GM19455 (cell line): ENCODE results near the gene VENTX.

ENCODE experiments used
- ATAC-seq: cut with Tn5 transposase; IDR thresholded peaks from one replicate; pipeline ENCODE4 v1.9.1; 2021; ENCODE audit not compliant: unreplicated experiment

Gene VENTX

DNA sequence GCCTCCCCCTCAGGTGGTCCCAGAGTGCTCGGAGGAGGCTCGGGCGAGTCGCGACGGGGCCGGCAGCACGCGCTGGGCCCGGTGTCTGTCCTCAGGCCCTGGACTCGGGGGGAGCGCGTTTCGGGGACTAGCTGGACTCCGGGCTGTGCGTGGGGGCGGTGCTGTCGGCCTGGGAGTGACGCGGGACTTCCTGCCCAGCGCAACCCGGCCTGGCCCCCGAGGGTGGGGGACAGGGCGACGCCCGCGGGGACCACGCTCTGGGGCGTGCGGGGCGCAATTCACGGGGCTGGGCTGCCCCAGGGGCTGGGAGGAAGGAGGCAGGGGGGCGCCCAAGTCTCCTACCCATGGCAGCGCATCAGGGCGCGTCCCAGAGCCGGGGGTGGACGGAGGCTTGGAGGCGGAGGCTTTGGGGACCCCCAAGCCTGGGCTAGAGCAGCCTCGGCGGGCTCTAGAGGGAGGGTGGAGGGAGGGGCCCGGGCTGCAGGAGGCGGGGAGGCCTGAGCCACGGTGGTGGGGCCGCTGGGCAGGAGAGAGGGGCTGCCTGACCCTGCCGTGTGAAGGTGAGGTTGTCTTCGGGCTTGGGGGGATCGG is 2.3 kb upstream of the VENTX start:
- ATAC-seq: no peak

DNA sequence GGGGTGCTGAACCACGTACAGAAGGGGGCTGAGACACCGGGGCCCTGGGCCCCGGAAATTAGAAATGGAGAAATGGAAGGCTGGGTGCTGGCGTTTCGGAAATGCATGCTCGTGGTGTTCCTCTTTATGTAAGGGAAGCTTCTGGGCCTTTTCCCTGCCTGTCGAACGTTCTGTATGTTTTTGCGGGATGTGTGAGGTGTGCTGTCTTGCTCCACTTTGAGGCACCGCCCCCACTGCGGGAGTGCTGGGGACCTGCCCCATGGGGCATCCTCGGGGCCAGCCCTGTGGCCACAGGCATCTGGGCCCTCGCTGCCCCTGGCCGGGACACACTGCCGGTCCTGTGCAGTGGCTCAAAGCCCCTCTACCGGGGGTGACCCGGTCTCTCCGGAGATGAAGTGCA is 1.7 kb upstream of the VENTX start:
- ATAC-seq: no peak

DNA sequence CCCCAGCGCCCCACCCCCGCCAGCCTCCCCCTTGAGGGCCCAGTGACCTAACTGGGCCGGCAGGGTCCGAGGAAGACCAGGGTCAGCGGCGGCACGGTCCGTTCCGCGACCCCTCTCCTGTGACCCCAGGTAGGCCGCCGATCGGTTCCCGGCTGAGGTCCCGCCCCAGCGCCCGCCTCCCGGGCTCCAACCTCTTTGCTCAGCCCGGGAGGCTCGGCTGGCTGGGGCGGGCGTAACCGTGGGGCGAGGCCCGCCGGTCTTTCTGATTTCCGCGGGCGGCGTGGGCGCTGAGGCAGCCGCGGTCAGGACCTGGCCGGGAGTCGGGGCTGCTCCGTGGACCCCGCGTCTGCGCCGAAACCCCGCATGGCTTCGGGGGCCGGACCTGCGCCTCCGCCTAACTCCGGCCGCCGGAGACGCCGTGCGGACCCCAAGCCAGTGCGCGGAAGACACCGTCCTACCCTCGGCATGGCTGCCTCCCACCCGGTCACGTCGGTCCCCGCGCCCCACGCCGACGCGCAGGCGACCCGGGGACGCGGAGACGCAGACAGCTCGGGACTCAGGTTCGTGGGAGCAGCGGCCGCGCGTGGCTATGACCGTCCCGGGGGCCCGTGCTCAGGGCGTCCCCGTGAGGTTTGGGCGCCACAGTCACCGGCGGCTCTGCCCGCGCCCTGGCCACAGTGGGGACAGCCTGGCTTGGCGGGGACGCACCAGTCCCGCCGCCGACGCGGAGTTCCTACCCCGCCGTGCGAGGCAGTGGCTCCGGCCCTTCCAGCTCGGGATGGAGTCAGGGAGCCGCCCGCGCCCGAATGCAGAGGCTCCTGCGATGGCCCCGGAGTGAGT is 1.0 kb upstream of the VENTX start:
- ATAC-seq: no peak

DNA sequence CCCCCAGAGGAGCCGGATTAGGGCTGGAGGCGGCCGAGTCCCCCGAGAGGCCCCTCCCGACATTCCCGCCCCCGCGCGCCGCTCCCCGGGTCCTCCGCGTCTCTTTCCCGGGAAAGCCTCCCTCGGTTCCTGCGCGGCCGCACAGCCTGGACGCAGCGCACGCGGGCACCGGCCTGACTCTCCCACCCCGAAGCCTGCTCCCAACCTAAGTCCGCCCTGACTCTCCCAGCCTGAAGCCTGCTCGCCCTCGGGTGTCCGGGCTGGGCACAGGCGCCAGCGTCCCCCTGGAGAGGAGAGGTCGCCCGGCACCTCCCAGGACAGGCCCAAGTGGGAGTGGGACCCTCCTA is 441 bp upstream of the VENTX start:
- ATAC-seq: no peak

DNA sequence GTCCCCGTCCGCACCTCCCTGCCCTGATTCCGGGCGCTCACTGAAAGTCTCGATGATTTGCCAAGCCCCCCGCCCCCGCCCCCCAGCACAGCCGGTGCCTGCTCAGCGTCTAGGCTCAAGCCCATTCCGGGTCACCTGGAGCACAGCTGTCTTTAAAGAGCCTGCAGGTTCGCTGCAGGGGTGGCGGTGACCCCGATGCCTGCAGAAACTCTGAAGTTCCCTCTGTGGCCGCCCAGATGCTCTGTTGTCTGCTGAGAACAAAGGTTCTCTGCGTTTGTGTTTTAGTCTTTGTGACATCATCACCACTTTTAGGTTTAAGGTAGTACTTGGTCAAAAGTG is 780 bp downstream of the VENTX start:
- ATAC-seq: no peak

DNA sequence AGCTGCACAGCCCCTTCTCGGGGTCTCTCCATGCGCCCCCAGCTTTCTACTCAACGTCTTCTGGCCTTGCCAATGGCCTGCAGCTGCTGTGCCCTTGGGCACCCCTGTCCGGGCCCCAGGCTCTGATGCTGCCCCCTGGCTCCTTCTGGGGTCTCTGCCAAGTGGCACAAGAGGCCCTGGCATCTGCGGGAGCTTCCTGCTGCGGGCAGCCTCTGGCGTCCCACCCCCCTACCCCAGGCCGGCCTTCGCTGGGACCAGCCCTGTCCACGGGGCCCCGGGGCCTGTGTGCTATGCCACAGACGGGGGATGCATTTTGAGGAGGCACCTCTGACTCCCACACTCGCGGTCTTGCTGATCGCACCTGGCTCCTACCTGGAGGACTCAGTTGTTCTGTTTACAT is 2.3 kb downstream of the VENTX start:
- ATAC-seq: no peak

DNA sequence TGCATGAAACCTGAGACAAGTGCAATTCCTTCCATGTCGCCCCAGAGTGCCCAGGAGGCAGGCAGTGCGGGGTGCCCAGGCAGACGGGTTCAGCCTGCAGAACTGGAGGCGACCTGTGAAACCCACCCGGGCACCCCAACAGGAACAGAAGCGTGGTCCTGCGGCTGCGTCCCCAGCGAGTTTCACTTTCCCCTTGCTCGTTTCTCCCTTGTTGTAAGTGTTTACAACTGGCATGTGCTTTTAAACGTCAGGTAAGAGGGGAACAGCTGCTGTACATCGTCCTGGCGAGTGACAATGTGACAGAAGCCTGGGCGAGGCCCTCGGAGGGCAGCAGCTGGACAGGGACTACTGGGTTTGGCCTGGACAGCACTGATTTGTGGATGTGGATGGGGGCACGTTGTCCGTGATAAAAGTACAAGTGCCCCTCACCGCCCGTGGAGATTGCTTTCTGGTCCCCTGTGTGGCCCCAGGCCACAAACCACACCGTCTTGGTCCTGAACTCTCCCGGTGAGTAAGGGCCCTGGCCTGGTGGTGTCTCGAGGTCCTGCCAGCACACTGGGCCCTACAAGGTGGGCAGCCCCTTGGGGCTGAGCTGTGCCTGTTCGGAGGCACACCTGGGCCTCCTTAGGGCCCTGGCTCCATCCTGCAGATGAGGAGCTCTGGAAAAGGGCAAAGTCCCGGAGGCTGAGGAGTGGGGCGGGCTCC is 4.0 kb downstream of the VENTX start:
- ATAC-seq: peak; percentile 72

DNA sequence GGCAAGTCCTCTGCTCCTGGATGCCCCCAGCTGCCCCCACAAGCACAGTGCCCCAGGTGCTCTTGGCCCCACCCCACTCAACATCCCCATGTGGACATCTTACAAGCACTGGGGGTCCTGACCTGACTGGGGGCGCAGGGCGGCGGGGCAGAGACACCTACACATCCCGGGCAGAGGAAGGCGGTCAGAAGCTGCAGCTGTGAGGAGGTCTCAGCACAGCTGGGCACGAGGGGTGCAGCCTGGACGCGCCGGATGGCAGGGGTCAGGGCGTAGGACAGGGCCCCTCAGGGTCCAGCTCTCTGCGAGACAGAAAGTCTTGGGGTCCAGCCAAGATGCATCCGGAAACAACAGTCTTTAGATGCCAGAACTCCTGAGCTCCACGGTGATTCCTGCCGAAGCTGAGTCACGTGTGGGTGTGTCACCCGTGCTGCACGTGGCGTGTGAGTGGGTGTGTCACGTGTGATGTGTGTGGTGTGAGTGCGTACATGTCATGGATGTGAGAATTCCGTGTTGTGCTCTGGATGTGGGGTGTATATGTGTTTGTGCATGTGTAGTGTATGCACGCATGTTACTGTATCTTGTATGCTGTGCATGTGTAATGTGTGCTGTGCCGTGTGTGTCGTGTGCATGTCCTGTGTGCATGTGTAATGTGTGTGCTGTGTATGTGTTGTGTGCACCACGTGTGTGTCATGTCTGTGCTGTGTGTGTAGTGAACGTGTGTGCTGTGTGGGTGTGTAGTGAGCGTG is 5.1 kb downstream of the VENTX start:
- ATAC-seq: no peak

DNA sequence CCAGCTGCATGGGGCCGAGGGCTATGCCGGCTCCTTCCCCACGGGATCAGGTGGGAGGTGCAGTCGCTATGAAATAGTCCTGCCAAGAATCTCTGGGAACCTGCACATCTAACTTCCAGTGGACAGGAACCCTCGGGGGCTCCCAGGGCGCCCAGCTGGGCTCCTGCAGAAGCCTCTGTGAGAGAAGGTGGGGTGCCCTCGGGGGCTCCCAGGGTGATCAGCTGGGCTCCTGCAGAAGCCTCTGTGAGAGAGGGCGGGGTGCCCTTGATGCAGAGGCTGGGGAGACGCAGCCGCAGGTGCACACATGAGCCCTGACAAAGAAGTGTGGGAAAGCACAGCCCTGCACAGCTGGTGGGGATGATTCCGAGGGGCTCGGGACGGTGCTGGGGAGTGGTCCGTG is 5.9 kb downstream of the VENTX start:
- no peak for ATAC-seq

DNA sequence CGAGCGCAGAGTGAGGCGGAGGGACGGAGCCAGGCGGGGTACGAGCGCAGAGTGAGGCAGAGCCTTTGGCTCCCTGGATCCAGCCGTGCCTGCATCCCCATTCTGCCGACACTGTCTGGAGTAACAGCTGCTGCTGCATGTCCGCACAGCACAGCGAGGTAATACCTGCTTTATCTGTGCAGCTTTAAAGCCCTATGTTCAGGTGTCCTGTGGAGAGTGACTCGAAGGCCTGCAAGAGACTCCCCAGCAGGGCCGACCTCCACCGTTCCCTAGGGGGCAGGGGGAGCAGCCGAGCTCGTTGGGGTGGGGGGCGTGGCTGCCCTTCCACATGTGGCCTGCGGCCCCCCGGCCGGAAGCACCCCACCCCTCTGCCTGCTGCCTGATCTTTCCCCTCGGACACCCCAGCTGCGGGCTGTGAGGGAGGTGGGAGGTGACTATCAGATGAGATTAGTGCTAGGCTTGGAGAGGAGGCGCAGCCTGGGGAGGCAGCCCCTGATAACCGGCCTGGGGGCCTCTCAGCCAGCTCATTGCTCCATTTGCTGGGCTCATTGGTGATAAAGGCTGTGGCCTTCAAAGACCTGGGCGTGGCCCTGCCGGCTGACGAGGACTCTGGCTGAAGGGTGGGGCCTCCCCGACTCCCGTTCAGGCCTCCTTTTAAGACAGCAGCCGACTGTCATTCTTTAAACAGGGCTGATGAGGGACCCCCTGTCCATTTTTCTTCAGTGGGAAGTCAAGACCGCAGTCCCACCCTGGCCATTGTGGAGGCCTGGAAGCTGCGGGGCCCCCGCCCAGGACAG is 8.0 kb downstream of the VENTX start:
- ATAC-seq: no peak

DNA sequence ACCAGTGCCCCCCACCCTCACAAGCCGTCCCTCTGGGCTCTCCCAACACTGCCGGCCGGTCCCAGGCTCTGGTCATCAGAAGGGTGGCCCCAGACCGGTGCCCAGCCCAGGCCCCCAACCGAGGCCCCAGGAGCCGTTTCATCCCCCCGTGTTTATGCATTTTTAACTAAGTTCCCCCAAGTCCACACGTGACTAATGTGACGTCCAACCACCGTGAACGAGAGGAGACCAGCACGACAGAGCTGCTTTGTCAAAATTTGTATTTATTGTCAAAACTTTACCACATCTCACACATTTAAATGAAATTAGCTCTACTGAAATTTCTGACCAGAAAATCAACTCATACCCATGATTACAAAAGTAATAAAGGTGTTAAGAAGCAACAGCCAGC is 8.6 kb downstream of the VENTX start:
- ATAC-seq: no peak

DNA sequence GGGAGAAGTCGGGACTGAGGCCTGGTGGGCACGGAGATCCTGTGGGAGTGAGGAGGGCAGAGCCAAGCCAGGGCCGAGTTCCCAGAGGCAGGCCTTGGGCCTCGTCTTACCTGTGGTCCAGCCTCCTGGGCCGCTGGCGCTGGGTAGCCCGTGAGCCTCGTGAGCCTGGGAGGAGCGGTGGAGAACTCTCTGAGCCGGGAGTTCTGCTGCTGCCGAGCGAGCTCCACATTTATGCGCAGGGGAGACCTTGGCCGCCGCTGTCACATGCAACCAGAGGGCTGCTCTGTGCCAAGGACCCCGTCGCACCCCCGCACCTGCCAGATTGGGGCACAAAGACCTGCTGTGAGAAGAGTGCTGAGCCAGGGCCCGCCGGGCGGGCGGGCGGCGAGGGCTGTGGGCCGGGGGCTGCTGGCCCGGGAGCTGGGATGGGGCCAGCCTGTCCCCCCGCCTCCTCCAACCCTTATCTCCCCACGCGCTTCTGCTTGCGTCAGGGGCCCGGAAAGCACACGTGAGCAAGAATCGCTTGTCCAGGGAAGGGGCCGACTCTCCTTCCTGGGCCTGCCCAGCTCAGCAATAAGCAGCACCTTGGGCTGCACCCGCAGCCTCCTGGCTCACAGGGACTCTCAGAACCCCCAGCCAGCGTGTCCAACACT is 10.2 kb downstream of the VENTX start:
- ATAC-seq: no peak

DNA sequence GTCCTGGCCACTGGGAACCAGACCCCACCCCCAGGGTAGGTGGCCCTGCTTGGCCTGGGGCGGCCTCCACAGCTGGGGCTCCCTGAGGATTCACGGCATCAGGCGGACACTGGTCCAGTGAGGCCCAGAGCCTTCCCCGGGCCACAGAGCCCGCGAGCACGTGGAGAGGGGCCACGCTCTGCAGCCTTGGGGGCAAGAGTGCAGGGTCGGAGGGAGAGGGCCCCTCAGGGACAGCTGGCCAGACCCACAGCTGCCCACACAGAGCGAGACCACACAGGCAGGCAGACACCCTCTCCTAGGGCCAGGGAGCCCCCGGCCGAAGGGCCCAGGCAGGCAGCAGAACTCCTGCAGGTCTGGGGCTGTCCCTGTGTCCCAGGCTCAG is 10.7 kb downstream of the VENTX start:
- ATAC-seq: no peak

DNA sequence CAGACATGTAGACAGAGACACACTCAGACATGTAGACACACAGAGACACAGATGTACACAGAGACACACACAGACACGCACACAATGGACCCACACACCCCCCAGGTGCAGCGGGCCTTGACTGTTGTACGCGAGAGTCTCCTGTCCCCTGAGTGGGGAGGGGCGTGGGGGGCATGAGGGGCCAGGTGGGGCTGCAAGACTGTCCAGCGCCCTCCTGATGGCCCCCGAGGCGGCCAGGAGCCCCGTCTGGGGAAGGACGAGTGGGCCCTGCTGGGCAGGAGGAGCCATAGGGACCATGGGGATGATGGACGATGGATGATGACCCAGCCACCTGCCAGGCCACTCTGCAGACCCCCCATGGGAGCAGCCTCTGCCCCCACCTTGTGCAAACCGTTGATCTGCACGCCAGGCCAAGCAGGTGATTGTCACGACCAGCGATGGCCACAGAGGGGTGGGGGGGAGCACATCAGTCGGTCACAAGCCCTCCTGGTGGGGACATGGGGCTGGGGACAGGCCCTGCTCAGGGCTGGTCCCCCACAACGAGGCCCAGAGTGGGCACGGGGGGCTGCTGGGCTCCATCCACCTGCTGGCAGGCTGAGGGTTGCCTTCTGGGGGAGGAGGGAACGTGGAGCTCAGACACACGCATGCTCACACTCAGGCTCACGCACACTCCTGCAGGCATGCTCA is 11.6 kb downstream of the VENTX start:
- ATAC-seq: no peak

DNA sequence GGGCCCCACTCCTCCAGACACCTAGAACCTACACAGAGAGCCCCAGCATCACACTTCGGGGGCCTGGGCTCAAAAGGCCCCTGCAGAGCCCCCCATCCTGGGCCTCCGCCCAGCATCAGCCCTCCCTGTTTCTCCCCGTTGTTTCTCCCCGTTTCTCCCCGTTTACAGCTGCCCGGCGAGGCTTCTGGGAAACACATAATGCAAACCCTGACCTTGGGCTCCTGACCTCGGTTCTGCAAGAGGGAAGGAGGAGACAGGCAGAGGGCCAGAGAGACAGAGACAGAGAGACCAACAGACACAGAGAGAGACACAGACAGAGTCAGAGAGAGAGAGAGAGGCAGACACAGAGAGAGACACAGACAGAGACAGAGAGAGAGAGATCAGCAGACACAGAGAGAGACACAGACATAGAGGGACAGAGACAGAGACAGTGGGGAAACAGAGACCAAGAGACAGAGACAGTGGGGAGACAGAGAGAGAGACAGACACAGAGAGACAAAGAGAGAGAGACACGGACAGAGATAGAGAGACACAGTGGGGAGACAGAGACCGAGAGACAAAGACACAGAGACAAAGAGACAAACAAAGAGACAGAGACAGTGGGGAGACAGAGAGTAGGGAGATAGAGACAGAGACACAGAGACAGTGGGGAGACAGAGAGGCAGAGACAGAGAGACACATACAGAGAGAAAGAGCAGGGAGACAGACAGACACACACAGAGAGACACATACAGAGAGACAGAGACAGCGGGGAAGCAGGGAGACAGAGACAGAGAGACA is 12.5 kb downstream of the VENTX start:
- no peak for ATAC-seq

DNA sequence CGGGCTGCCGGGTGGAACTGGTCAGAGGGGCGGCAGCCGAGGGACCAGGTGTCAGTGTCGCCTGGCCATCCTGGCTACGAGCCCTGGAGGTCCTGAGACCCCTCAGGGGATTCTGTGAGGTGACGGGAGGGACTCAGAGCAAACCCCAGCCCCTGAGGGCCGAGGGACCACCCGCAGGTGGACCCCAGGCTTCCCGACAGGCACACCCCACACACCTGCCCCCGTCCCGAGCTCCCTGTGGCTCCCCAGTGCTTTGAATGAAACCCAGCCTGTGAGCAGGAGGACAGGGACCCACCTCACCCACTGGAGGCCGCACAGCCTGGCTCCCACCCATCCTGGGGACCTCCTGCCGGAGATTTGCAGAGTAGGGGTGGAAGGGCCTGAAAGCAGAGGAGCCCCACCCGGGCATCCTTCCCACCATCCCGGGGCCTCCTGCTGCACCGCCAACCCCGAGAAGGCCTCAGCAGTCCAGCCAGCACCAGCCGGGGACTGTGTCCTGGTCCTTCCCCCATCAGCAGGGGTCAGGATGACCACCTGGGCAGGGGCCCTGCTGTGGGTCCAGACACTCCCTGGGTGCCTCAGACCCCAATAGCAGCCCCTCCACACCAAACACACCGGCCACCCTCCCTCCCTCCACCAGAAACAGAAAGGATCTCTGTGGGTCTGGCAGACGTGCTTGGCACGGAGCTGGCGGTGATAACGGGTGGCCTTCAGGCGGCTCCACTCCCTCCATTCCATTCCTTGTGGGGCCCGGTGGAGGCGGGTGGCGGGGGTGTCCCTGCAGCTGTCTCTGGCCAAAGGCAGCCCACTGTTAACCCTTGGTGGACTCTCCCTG is 13.9 kb downstream of the VENTX start:
- ATAC-seq: no peak

DNA sequence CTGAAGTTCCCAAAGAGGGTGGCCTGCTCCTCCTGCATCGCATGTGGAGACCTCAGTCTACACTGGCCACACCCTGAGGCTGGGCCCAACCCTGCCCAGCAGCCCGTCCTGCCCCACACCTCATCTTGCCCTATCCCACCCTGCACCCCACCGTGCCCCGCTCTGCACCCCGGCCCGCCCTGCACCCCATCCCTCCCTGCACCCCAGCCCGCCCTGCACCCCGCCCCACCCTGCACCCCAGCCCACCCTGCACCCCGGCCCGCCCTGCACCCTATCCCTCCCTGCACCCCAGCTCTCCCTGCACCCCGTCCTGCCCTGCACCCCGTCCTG is 14.5 kb downstream of the VENTX start:
- ATAC-seq: no peak

DNA sequence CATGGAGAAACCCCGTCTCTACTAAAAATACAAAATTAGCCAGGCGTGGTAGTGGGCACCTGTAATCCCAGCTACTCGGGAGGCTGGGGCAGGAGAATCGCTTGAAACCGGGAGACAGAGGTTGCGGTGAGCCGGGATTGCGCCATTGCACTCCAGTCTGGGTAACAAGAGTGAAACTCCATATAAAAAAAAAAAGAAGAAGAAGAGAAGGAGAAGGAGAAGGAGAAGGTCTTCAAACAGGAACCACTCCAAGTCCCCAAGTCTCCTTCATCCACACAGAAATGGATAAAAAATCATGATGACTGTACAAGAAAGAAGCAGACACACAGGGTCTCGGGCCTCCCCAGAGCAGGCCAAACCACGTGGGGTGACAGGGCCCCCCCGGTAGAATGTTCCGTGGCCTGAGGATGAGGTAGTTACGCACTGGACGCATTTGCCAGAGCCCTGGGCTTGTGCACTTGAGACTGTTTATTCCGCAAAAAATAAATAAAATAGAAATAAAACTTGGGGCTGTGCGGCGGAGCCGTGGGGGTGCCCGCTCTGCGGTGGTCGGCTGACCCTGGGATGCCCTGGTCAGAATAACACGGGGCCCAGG is 15.8 kb downstream of the VENTX start:
- ATAC-seq: no peak
